ENCODE data around the gene CEP131. TPM values are rescaled to one million over a fixed set of nuclear protein-coding genes. Genes with fewer than 3 reads are reported as not detected.

CEP131 gene
- total RNA-seq = 33.2 and 35.0 TPM in 2 replicates
- long read RNA-seq, partial matches to known transcripts = 7 of 12 reads
- long read RNA-seq, other reads (novel, unspliced or antisense) = 2 of 12 reads

DNA sequence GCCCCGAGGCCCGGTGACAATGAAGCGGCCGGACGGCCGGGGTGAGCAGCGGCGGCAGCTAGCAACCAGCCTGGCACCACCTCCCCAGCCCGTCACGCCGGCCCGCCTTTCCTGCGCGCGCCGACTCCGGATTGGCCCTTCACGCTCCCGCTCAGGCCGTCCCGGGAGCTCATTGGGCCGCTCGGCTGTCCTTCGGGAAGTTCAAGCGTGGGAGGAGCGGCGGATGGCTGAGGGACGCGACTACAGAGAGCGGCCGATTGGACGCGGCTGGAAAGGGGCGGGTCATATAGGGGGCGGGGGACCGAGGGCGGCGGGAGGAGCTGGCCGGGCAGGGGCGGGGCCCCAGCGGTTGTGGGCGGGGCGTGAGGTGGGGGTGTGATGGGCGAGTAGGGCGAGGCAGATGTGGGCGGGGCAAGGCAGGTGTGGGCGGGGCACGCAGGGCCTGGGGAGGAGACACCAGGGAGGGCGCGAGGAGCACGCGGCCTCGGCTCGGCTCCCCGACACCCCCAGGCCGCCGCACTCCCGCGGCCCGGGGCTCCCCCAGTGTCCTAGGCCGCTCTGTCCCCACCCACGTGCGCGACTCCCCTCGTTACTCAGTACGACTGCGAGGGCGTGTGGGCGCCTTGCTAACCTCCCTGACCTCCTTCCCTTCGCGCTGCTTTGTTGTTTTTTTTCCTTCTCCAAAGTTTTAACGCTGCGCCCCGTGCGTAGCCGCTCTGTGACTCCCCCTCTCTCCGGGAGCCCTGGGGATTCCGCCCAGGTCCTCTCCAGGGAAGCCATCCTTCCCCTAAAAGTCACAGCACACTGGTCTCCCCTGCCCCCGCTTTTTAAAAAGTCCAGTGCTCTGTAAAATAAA is at the start of gene CEP131:
TSS of gene CEP131 (minus strand) at position 60 of the 856 bp plus-strand sequence. CDS start 2,909 bp downstream, outside the sequence.
- H3K36me3 Mint-ChIP-seq (ENCODE audit: insufficient read depth) = peaks cover 1% of the 10 kb centered on the region
- peak; percentile 98 for DNase-seq (ENCODE audit: low spot score, unreplicated experiment)
- H3K27me3 Mint-ChIP-seq = no peaks in the 10 kb centered on the region
- H3K9me3 Mint-ChIP-seq (ENCODE audit: low read depth) = no peaks in the 10 kb centered on the region
- peak within 1 kb of the TSS; percentile 74 for H3K4me3 Mint-ChIP-seq (ENCODE audit: low read depth)
- peaks cover 7% of the 10 kb centered on the region for H3K4me1 Mint-ChIP-seq (ENCODE audit: low read depth)
- TF ChIP-seq, protein P1, sequence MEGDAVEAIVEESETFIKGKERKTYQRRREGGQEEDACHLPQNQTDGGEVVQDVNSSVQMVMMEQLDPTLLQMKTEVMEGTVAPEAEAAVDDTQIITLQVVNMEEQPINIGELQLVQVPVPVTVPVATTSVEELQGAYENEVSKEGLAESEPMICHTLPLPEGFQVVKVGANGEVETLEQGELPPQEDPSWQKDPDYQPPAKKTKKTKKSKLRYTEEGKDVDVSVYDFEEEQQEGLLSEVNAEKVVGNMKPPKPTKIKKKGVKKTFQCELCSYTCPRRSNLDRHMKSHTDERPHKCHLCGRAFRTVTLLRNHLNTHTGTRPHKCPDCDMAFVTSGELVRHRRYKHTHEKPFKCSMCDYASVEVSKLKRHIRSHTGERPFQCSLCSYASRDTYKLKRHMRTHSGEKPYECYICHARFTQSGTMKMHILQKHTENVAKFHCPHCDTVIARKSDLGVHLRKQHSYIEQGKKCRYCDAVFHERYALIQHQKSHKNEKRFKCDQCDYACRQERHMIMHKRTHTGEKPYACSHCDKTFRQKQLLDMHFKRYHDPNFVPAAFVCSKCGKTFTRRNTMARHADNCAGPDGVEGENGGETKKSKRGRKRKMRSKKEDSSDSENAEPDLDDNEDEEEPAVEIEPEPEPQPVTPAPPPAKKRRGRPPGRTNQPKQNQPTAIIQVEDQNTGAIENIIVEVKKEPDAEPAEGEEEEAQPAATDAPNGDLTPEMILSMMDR (IDR thresholded peaks at IDR 0.05; ENCODE audit: unreplicated experiment) = no peak
- H3K27ac Mint-ChIP-seq = peak within 1 kb of the TSS; percentile 76

DNA sequence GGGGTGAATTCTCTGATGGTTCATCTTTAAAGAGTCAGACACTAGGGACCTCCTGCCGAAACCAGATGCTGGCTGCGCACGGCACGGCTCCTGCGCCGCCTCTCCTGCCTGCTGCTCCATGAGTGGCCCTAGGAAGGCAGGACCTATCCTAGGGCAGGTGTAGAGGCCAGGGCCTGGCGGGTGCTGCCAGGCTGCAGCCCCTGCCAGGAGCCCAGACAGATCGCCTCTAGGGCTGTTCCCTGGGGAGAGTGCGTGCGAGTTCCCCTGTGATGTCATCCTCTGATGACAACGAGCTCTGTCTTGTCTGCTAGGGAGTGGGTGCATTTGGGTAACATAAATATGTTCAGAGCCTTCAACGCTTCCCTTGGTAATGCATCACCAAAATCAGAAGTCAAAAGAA is 48.5 kb upstream of the CEP131 start:
- H3K4me1 Mint-ChIP-seq (ENCODE audit: low read depth) = no peaks in the 10 kb centered on the region
- H3K27me3 Mint-ChIP-seq = no peaks in the 10 kb centered on the region
- peaks cover 26% of the 10 kb centered on the region for H3K36me3 Mint-ChIP-seq (ENCODE audit: insufficient read depth)
- TF ChIP-seq, protein P1 (IDR thresholded peaks at IDR 0.05; ENCODE audit: unreplicated experiment) = no peak
- no peak overlapping the region for H3K27ac Mint-ChIP-seq
- no peaks in the 10 kb centered on the region for H3K9me3 Mint-ChIP-seq (ENCODE audit: low read depth)
- H3K4me3 Mint-ChIP-seq (ENCODE audit: low read depth) = no peak overlapping the region
- DNase-seq (ENCODE audit: low spot score, unreplicated experiment) = no peak

DNA sequence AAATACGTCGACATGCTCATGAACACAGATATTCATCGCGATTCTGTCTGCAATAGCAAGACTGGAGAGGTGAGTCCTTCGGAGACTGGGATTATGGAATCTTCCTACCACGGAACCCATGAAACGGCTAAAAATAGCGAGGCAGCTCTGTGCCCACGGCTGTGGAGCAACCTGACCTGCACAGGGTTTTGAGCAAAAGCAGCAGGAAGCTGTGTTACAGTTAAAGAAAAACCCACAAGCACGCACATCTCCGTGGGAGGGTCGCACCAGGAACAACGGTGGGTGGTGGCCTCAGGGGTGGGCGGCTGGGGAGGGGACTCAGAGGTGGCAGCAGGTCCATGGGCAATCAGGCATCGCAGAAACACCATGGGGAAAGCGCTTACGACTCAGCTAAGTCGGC is 47.5 kb upstream of the CEP131 start:
- Mint-ChIP-seq H3K4me1 (ENCODE audit: low read depth) (no peaks in the 10 kb centered on the region), H3K27me3 (no peaks in the 10 kb centered on the region), H3K27ac (no peak overlapping the region), H3K36me3 (ENCODE audit: insufficient read depth) (peaks cover 28% of the 10 kb centered on the region), H3K9me3 (ENCODE audit: low read depth) (no peaks in the 10 kb centered on the region), H3K4me3 (ENCODE audit: low read depth) (no peak overlapping the region)
- TF ChIP-seq, protein P1 (IDR thresholded peaks at IDR 0.05; ENCODE audit: unreplicated experiment) = no peak
- no peak for DNase-seq (ENCODE audit: low spot score, unreplicated experiment)

DNA sequence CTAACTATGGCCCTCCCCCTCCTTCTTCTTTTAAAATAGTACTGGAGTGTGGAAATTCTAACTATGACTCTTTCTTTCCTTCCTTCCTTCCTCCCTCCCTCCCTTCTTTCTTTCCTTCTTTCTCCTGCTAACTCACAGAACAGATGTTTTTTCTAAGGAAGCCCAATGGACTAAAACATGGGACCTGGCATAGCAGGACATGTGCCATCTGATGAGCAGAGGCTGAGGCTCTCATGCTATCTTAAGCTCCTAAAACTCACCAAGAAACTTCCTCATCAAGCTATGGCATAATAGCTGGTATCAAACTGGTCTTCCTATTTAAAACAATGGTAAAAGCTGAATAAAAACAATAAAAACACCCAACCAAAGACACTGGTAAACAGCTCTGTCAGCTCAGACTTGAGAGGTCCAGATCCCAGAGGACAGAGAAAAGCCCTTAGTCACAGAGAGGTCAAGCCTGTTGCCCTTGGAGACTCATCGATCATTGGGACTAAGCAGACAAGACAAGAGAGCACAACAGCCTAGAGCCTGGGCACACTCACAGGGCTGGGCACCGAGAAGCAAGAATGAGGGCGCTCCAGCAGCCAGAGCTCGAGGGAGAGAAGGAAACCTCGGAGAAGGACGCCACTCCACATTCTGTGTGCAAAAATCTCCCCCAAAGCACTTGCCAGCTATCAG is 44.8 kb upstream of the CEP131 start:
- no peak overlapping the region for H3K27ac Mint-ChIP-seq
- no peaks in the 10 kb centered on the region for H3K27me3 Mint-ChIP-seq
- H3K4me1 Mint-ChIP-seq (ENCODE audit: low read depth) = no peaks in the 10 kb centered on the region
- TF ChIP-seq, protein P1 (IDR thresholded peaks at IDR 0.05; ENCODE audit: unreplicated experiment) = no peak
- H3K9me3 Mint-ChIP-seq (ENCODE audit: low read depth) = no peaks in the 10 kb centered on the region
- DNase-seq (ENCODE audit: low spot score, unreplicated experiment) = no peak
- peaks cover 26% of the 10 kb centered on the region for H3K36me3 Mint-ChIP-seq (ENCODE audit: insufficient read depth)
- no peak overlapping the region for H3K4me3 Mint-ChIP-seq (ENCODE audit: low read depth)

DNA sequence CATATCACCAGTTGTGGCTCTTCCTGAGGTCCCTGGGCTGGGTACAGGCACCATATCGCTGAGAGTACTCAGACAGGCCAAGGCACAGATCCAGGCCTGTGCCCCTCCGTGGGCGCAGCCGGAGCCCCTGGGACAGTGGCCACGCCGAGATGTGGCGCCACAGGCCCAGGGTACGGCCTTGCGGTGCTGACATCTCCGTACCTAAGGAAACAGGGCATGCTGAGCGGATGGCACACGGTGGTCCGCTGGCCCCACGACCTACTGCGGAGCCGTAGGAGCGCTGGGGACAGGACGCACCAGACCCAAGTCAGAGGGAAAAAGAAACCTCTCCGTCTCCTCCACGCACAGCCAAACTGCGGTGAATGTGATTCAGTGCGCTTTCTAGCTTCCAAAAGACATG is 42.8 kb upstream of the CEP131 start:
- H3K4me3 Mint-ChIP-seq (ENCODE audit: low read depth) = no peak overlapping the region
- H3K9me3 Mint-ChIP-seq (ENCODE audit: low read depth) = no peaks in the 10 kb centered on the region
- peak overlapping the region; percentile 56 for H3K27ac Mint-ChIP-seq
- peaks cover 24% of the 10 kb centered on the region for H3K36me3 Mint-ChIP-seq (ENCODE audit: insufficient read depth)
- TF ChIP-seq, protein P1 (IDR thresholded peaks at IDR 0.05; ENCODE audit: unreplicated experiment) = no peak
- no peak for DNase-seq (ENCODE audit: low spot score, unreplicated experiment)
- H3K27me3 Mint-ChIP-seq = no peaks in the 10 kb centered on the region
- H3K4me1 Mint-ChIP-seq (ENCODE audit: low read depth) = no peaks in the 10 kb centered on the region
